Rectal smooth muscle tissue (tissue), 1 donor: ENCODE data around the gene ZNF526.
A peak's percentile ranks its signal among the peaks of the same experiment; 100 is the strongest.

Experiments used
- H3K27ac ChIP-seq: one replicate; pipeline ENCODE4 v1.7.0; 2013; ENCODE audit warnings: low read depth, low read length, inconsistent platforms
- H3K27me3 ChIP-seq: one replicate; pipeline ENCODE4 v1.7.0; 2013; ENCODE audit warnings: low read length; ENCODE audit not compliant: control insufficient read depth, insufficient read depth
- H3K36me3 ChIP-seq: one replicate; pipeline ENCODE4 v1.7.0; 2013; ENCODE audit warnings: low read length; ENCODE audit not compliant: control insufficient read depth, insufficient read depth
- H3K4me1 ChIP-seq: one replicate; pipeline ENCODE4 v1.7.0; 2013; ENCODE audit warnings: low read length; ENCODE audit not compliant: control insufficient read depth, insufficient read depth
- H3K4me3 ChIP-seq: one replicate; pipeline ENCODE4 v1.7.0; 2013; ENCODE audit warnings: low read length
- H3K9ac ChIP-seq: one replicate; pipeline ENCODE4 v1.7.0; 2013; ENCODE audit warnings: low read length

The ZNF526 gene

DNA sequence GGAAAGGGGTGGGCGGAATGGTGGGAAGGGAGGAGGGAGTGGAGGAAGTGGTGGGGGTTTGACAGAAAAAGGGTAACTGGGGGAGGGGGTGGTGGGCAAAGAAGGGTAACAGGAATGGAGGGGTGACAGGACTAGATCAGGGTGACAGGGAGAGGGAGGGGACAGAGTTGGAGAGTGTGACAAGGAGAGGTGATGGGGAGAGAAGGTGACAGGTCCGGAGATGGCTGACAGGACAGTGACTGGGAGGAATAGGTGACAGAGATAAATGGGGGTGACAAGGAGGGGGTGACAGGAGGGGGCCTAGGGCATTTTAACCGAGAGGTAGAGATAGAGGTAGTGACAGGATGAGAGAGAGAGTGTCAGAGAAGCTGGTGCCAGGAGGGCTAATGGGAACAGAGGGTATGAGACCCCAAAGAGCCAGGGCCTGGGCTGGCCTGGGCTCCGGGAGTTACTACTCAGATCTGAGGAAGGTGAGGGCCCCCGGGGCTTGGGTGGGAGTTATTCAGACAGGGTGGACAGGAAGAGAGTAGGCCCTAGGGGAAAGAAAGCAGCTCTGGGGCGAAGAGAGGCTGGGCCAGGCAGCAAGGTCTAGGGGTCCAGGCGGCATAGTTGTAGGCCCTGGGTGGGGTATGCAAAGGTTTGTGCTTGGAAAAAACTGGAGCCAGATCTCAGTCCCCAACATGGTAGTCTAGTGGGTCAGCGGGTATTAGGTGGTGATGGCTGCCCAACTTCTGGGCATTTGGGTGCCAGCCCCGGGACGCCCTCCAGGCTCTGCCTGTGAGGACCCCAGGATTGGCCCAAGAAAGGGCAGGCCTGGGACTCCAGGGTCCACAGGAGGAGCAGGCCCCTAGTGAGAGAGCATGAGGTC lies 49.6 kb downstream of the ZNF526 start:
- Histone ChIP-seq H3K27me3 (no peaks in the 10 kb centered on the region), H3K4me1 (peaks cover 24% of the 10 kb centered on the region), H3K36me3 (peaks cover 13% of the 10 kb centered on the region)

DNA sequence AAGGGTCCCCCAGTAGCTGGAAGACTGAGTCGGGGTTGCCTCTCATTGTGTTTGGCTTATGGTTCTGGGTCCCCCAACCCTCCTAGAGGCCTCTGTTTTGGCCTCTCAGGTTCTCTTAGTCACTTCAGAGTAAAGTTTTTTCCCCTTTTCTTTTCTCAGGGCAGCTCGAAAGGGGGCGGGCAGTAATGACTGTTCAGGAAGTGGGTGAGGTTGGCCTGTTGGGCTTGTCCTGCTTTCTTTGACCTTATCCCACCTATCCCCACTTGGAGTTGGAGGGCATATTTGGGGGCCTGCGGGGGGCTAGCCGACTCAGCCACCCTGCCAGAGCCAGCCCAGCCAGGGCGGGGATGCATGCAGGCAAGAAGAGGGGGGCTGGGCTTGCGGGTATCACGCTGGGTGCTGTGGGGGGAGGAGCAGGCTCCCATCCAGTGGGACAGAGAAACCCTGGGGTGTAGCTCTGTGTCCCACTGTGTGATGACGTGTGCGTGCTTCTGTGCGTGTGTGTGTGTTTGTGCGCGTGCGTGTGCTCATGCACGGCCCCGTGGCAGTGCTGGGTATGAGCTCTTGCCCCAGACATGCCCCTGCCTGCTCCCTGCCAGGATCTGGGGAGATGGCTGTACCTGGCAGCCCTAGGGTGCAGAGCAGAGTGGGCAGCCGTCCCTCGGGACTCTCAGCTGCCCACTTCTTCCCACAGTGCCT lies 50.4 kb downstream of the ZNF526 start:
- Histone ChIP-seq H3K9ac (peak overlapping the region; percentile 93), H3K27me3 (no peaks in the 10 kb centered on the region), H3K36me3 (peaks cover 13% of the 10 kb centered on the region), H3K4me3 (peak overlapping the region; percentile 76), H3K4me1 (peaks cover 27% of the 10 kb centered on the region), H3K27ac (peak overlapping the region; percentile 93)

More for the DNA sequence above, 49.6 kb downstream of the ZNF526 start:
- Histone ChIP-seq H3K27ac (peak overlapping the region; percentile 93), H3K4me3 (peak overlapping the region; percentile 76), H3K9ac (peak overlapping the region; percentile 93)

DNA sequence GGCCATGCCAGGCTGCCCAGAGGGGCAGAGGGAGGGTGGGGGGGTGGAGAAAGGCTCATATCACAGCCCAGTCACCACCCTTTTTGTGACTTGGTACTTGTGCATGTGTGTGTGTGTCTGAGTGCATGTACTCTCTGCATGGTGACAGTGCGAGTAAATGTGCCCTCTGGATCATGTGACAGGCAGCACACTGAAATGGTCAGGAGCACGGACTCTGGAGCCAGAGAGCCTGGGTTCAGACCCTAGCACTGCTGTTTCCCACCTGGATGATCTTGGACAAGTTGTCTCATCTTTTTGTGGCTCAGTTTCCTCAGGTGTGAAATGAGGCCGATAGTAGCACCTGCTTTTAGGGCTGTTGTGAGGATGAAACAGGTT lies 50.9 kb downstream of the ZNF526 start:
- Histone ChIP-seq H3K4me3 (peak overlapping the region; percentile 76), H3K27me3 (no peaks in the 10 kb centered on the region), H3K4me1 (peaks cover 27% of the 10 kb centered on the region), H3K9ac (no peak overlapping the region), H3K27ac (peak overlapping the region; percentile 93), H3K36me3 (peaks cover 13% of the 10 kb centered on the region)

DNA sequence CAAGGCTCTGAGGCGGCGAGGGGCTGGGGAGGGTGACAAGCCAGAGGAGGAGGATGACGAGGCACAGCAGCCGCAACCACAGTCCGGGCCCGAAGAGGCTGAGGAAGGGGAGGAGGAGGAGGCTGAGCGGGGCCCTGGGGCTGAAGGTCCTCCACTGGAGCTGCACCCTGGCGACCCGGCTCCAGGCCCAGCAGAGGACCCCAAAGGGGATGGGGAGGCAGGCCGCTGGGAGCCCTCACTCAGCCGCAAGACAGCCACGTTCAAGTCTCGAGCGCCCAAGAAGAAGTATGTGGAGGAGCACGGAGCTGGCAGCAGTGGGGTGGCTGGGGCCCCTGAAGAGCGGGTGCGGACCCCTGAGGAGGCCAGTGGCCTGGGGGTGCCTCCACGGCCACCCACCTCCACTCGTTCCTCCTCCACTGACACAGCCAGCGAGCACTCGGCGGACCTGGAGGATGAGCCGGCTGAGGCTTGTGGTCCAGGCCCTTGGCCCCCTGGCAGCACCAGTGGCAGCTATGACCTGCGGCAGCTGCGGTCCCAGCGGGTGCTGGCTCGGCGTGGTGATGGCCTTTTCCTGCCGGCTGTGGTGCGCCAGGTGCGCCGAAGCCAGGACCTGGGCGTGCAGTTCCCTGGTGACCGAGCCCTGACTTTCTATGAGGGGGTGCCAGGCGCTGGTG lies 51.9 kb downstream of the ZNF526 start:
- Histone ChIP-seq H3K4me1 (peaks cover 27% of the 10 kb centered on the region), H3K4me3 (no peak overlapping the region), H3K27me3 (no peaks in the 10 kb centered on the region), H3K9ac (no peak overlapping the region), H3K36me3 (peaks cover 13% of the 10 kb centered on the region), H3K27ac (no peak overlapping the region)

DNA sequence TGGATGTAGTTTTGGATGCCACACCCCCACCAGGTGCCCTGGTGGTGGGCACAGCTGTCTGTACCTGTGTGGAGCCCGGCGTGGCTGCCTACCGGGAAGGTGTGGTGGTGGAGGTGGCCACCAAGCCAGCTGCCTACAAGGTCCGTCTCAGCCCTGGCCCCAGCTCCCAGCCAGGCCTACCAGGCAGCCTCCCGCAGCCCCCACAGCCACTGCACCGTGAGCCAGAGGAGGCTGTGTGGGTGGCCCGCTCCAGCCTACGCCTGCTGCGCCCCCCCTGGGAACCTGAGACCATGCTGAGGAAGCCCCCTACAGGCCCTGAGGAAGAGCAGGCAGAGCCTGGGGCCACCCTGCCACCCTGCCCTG lies 52.4 kb downstream of the ZNF526 start:
- Histone ChIP-seq H3K4me3 (no peak overlapping the region), H3K9ac (no peak overlapping the region), H3K27me3 (no peaks in the 10 kb centered on the region), H3K27ac (no peak overlapping the region), H3K36me3 (peaks cover 13% of the 10 kb centered on the region), H3K4me1 (peaks cover 29% of the 10 kb centered on the region)

DNA sequence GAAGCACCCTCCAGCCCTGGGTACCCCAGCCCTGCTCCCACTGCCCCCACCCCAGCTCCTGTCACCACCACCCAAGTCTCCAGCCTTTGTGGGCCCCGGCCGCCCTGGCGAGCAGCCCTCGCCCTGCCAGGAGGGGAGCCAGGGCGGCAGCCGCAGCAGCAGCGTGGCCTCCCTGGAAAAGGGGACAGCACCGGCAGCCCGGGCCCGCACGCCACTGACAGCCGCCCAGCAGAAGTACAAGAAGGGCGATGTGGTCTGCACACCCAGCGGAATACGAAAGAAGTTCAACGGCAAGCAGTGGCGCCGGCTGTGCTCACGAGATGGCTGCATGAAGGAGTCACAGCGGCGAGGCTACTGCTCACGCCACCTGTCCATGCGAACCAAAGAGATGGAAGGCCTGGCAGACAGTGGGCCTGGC lies 52.9 kb downstream of the ZNF526 start:
- Histone ChIP-seq H3K4me3 (no peak overlapping the region), H3K27ac (no peak overlapping the region), H3K4me1 (peaks cover 30% of the 10 kb centered on the region), H3K27me3 (no peaks in the 10 kb centered on the region), H3K9ac (no peak overlapping the region), H3K36me3 (peaks cover 13% of the 10 kb centered on the region)

DNA sequence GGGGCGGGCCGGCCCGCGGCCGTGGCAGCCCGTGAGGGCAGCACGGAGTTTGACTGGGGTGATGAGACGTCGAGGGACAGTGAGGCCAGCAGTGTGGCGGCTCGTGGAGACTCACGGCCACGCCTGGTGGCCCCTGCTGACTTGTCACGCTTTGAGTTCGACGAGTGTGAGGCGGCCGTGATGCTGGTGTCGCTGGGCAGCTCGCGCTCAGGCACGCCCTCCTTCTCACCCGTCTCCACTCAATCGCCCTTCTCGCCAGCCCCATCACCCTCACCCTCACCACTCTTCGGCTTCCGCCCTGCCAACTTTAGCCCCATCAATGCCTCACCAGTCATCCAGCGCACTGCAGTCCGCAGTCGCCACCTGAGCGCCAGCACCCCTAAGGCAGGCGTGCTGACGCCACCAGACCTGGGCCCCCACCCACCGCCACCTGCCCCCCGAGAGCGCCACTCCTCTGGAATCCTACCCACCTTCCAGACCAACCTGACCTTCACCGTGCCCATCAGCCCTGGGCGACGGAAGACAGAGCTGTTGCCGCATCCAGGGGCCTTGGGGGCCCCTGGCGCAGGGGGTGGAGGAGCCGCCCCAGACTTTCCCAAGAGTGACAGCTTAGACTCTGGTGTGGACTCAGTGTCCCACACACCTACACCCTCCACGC lies 53.4 kb downstream of the ZNF526 start:
- Histone ChIP-seq H3K4me1 (peaks cover 35% of the 10 kb centered on the region), H3K4me3 (no peak overlapping the region), H3K27ac (no peak overlapping the region), H3K36me3 (peaks cover 13% of the 10 kb centered on the region), H3K9ac (no peak overlapping the region), H3K27me3 (no peaks in the 10 kb centered on the region)

DNA sequence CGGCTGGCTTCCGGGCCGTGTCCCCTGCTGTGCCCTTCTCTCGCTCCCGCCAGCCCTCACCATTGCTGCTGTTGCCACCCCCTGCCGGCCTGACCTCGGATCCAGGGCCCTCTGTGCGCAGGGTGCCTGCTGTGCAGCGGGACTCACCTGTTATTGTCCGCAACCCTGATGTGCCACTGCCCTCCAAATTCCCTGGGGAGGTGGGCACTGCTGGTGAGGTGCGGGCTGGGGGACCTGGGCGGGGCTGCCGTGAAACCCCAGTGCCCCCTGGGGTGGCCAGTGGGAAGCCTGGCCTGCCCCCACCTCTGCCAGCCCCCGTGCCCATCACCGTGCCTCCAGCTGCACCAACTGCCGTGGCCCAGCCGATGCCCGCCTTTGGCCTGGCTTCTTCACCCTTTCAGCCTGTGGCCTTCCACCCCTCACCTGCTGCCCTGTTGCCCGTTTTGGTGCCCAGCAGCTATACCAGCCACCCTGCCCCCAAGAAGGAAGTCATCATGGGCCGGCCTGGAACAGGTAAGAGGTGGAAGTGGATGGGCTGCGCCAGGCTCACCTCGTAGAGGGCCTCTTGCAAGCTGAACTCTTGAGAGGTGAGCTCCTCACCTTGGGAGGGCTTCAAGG lies 54.1 kb downstream of the ZNF526 start:
- Histone ChIP-seq H3K36me3 (peaks cover 13% of the 10 kb centered on the region), H3K27me3 (no peaks in the 10 kb centered on the region), H3K4me3 (no peak overlapping the region), H3K27ac (no peak overlapping the region), H3K4me1 (peaks cover 42% of the 10 kb centered on the region), H3K9ac (no peak overlapping the region)

DNA sequence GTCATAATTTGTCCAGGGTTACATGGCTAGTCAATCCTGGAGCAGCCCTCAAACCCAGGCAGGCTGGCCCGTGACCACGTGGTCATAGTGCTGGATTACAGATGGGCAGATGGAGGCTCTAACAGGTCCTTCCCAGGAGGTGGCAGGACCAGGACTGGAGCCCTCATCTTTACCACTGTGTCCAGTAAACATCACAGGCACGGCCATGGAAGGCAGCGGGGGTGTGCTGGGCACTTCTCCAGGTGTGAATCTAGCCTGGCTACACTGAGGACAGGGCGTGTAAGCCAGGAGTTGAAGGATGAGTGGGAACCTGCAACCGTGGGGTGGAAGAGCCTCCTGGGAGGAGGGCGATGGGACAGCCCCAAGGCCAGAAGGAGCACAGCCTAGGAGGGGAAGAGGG lies 55.0 kb downstream of the ZNF526 start:
- Histone ChIP-seq H3K27me3 (no peaks in the 10 kb centered on the region), H3K27ac (no peak overlapping the region), H3K4me1 (peaks cover 41% of the 10 kb centered on the region), H3K36me3 (peaks cover 13% of the 10 kb centered on the region), H3K4me3 (no peak overlapping the region), H3K9ac (no peak overlapping the region)

DNA sequence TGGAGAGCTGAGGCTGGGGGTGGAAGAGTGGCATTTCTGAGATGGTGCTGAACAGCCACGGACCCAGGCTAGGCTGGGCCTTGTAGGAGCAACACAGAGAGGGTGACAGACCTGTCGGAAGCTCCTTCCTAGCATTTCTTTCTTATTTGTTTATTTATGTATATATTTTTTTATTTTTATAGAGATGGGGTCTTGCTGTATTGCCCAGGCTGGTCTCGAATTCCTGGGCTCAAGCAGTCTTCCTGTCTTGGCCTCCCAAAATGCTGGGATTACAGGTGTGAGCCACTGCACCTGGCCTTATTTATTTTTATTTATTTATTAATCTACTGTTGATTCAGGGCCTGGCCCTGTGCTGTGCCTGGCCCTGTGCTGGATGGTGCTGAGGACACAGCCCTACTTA lies 55.4 kb downstream of the ZNF526 start:
- Histone ChIP-seq H3K9ac (no peak overlapping the region), H3K4me1 (peaks cover 36% of the 10 kb centered on the region), H3K27me3 (no peaks in the 10 kb centered on the region), H3K36me3 (peaks cover 13% of the 10 kb centered on the region), H3K27ac (no peak overlapping the region), H3K4me3 (no peak overlapping the region)

DNA sequence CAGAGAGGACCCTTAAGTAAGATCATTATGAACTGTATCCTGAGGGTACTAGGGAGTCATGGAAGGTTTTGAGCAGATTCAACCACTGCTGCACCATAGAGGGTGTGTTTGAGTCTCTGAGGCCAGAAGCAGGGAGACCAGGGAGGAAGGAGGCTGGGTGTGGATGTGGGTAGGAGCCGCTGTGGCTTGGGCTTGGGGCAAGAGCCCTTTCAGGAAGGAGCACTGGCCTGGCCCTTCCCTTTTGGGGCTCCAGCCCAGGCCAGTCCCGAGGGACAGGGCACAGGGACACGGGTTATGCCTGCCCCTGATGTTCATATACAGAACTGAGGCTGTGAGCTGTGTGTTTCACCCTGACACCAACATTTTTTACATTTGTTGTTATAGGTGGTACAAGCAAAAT lies 56.2 kb downstream of the ZNF526 start:
- Histone ChIP-seq H3K27ac (no peak overlapping the region), H3K27me3 (no peaks in the 10 kb centered on the region), H3K4me1 (peaks cover 30% of the 10 kb centered on the region), H3K9ac (no peak overlapping the region), H3K4me3 (no peak overlapping the region), H3K36me3 (peaks cover 13% of the 10 kb centered on the region)

DNA sequence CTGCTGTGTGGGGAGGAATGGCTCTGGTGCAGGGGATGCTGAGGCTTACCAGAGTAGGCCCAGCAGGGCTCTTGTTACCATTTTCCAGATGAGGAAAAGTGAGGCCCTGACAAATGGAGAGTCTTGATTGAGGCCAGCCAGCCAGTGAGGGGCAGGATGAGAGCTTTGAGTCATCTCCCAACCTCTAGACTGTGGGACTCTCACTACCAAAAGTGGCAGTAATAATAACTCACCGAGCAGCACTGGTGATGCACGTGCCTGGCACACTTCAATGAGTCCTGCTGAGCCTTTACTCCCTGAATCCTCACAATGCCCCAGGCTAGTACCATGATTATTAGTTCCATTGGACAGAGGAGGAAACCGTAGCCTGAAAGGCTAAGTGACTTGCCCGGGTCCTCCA lies 56.7 kb downstream of the ZNF526 start:
- peaks cover 13% of the 10 kb centered on the region for H3K36me3 ChIP-seq
- peak overlapping the region; percentile 16 for H3K27ac ChIP-seq
- H3K9ac ChIP-seq: no peak overlapping the region
- H3K4me3 ChIP-seq: no peak overlapping the region
- no peaks in the 10 kb centered on the region for H3K27me3 ChIP-seq
- peaks cover 34% of the 10 kb centered on the region for H3K4me1 ChIP-seq
